Breast epithelium (tissue), 4 donors: ENCODE data around the gene CBL. TPM values are rescaled to one million over a fixed set of nuclear protein-coding genes. Genes with fewer than 3 reads are reported as not detected.

ENCODE experiments used
- DNase-seq, 2 donors: peaks; one replicate each; pipeline ENCODE4 v3.0.0-alpha.2; 2019; ENCODE audit warnings: low spot score in 2 of 2
- H3K27ac ChIP-seq, 2 donors: fragments of 200-600 bp; sonication (generic) in 1 of 2; one replicate each; pipeline ENCODE4 v1.5.1; 2016 to 2019; ENCODE audit warnings: mild to moderate bottlenecking in 1 of 2
- H3K27me3 ChIP-seq, 2 donors: fragments of 200-600 bp; sonication (generic) in 1 of 2; one replicate each; pipeline versions ENCODE4 v1.5.1 to v1.6.0; 2017 to 2019; ENCODE audit warnings: control low read depth in 1 of 2, mild to moderate bottlenecking in 1 of 2
- H3K36me3 ChIP-seq: fragments of 200-600 bp; one replicate; pipeline ENCODE4 v1.5.1; 2019
- H3K4me1 ChIP-seq, 2 donors: fragments of 200-600 bp; sonication (generic); one replicate each; pipeline ENCODE4 v1.5.1; 2016 to 2019; ENCODE audit warnings: control low read depth in 1 of 2
- H3K4me3 ChIP-seq, 3 donors: fragments of 200-600 bp; sonication (generic); 1 replicate in 2 of 3; 2 replicates in 1 of 3; pipeline ENCODE4 v1.5.1; 2016 to 2019; ENCODE audit warnings: mild to moderate bottlenecking in 3 of 3, moderate library complexity in 2 of 3
- H3K9me3 ChIP-seq, 2 donors: fragments of 200-600 bp; sonication (generic) in 1 of 2; one replicate each; pipeline ENCODE4 v1.5.1; 2016 to 2019; ENCODE audit warnings: control low read depth in 1 of 2
- POLR2A ChIP-seq: fragments of 450-650 bp; IDR thresholded peaks from one replicate; pipeline ENCODE4 v1.6.1; 2016; ENCODE audit warnings: antibody characterized with exemption, mild to moderate bottlenecking, moderate library complexity
- POLR2AphosphoS5 ChIP-seq, 3 donors: sonication (generic); formaldehyde crosslinking; IDR thresholded peaks; one replicate each; pipeline ENCODE4 v1.6.1; 2017; ENCODE audit warnings: antibody characterized with exemption in 3 of 3
- intact Hi-C: fragments of 100-400 bp; cut with DNase I; formaldehyde crosslinking; loops from one replicate; pipeline ENCODE4 v1.15.1; 2023; ENCODE audit warnings: low total_unique reads
- total RNA-seq, 3 donors: library from RNA; depleted of rRNA; stranded (reverse); fragments of >200 nt; gene quantifications; one replicate each; pipeline ENCODE4 v1.1.0, GENCODE V29; 2016
- TF ChIP-seq, protein P1 (sequence below), 3 donors: fragments of 450-650 bp; IDR thresholded peaks; one replicate each; pipeline ENCODE4 v1.5.1; 2016 to 2017; ENCODE audit warnings: antibody characterized with exemption in 3 of 3, mild to moderate bottlenecking in 3 of 3, moderate library complexity in 3 of 3

Gene CBL
- total RNA-seq, 3 donors from 2014 or later = 13.1 to 17.0 (median 14.3) TPM

DNA sequence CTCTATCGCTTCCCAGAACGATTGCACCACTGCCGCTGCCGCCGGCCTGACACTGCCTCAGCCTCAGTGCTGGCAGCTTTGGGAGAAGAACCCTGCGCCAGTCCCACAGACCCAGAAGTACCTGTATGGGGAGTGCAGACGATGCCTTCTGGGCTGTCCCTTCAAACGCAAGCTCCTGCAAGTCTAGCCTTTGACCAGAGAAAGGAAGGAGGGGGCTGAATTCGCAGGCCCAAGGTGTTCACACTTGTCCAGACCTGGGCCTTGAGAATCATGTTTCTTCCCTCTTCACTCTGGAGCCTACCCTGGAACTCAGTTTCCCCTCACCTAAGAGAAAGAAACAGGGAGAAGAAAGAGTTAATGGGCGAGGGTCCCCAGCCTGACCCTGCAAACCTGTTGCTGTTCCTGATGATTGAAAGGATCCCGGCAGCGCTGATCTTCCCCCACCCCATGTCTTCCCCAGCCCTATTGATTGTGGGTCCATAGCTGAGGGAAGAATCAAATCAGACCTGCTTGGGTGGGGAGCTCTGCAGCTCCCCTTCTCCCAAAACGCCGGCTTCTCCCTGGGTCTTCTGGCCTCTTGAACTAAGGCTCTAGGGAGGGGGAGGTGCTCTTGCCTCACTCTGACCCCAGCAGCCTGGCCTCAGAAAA, 111.6 kb downstream of the CBL start:
- Histone ChIP-seq H3K27ac (peak overlapping the region; percentile 90 to 96), H3K36me3 (no peaks in the 10 kb centered on the region), H3K27me3 (peaks cover 0 to 3% of the 10 kb centered on the region in 2 donors), H3K4me3 (peak overlapping the region; percentile 50 to 81 (median 61)), H3K4me1 (peaks cover 5 to 15% of the 10 kb centered on the region in 2 donors), H3K9me3 (no peaks in the 10 kb centered on the region)
- TF ChIP-seq, protein P1, sequence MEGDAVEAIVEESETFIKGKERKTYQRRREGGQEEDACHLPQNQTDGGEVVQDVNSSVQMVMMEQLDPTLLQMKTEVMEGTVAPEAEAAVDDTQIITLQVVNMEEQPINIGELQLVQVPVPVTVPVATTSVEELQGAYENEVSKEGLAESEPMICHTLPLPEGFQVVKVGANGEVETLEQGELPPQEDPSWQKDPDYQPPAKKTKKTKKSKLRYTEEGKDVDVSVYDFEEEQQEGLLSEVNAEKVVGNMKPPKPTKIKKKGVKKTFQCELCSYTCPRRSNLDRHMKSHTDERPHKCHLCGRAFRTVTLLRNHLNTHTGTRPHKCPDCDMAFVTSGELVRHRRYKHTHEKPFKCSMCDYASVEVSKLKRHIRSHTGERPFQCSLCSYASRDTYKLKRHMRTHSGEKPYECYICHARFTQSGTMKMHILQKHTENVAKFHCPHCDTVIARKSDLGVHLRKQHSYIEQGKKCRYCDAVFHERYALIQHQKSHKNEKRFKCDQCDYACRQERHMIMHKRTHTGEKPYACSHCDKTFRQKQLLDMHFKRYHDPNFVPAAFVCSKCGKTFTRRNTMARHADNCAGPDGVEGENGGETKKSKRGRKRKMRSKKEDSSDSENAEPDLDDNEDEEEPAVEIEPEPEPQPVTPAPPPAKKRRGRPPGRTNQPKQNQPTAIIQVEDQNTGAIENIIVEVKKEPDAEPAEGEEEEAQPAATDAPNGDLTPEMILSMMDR (IDR thresholded peaks at IDR 0.05) = no peak
- TF ChIP-seq POLR2AphosphoS5 (IDR thresholded peaks at IDR 0.05) = peak in 2 of 3 donors; percentile 14 to 29
- no peak for TF ChIP-seq POLR2A
- intact Hi-C loops = loop anchor here (1.0 kb wide), 1 partner anchor 21 kb away; no protein-coding TSS in a partner anchor
- DNase-seq = peak in 1 of 2 donors; percentile 66

GRCh38 chr11:119318240-119319135, 112.3 kb downstream of the CBL start:
- TF ChIP-seq POLR2AphosphoS5 (IDR thresholded peaks at IDR 0.05) = peak; percentile 33 to 56 (median 53)
- TF ChIP-seq POLR2A = no peak
- Histone ChIP-seq H3K27ac (peak overlapping the region; percentile 90 to 96), H3K4me3 (peak overlapping the region in 2 of 3 donors; percentile 7 to 81), H3K9me3 (no peaks in the 10 kb centered on the region), H3K4me1 (peaks cover 5 to 15% of the 10 kb centered on the region in 2 donors), H3K27me3 (peaks cover 0 to 3% of the 10 kb centered on the region in 2 donors), H3K36me3 (no peaks in the 10 kb centered on the region)
- DNase-seq = peak in 1 of 2 donors; percentile 79
- intact Hi-C loops = loop anchor here (1.0 kb wide), 1 partner anchor 20 kb away; no protein-coding TSS in a partner anchor

DNA sequence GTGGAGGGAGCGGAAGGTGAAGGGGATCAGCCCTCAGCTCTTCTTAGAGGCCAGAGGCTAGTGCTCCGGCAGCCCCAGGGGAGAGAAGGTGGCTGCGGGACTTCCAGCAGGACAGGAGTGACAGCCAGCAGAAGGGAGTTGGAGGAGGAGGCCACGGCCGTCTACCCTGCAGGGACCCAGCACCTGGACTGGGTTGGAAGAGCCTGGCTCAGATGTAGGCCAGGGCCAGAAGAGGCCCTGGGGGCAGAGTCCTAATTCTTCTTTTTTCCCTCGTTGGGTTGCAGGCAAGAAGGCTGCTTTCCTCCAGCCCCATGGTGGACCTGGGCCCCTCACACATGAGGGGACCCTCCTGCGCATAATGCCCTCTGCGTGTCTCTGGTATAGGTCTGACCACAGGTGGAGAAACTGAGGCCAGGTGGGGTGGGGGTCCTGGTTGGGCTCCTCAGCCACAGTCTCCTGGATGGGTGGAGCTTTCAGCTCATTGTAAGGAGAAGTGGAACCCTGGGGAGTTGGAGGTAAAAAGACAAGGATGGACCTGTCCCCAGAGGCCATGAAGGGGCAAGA, 113.1 kb downstream of the CBL start:
- peaks cover 5 to 15% of the 10 kb centered on the region in 2 donors for H3K4me1 ChIP-seq
- intact Hi-C loops = no loop called here
- H3K27me3 ChIP-seq = peaks cover 0 to 3% of the 10 kb centered on the region in 2 donors
- no peak for TF ChIP-seq POLR2AphosphoS5 (IDR thresholded peaks at IDR 0.05)
- TF ChIP-seq POLR2A = no peak
- TF ChIP-seq, protein P1 (IDR thresholded peaks at IDR 0.05) = no peak
- H3K36me3 ChIP-seq = no peaks in the 10 kb centered on the region
- peak overlapping the region; percentile 90 to 96 for H3K27ac ChIP-seq
- peak overlapping the region in 2 of 3 donors; percentile 7 to 81 for H3K4me3 ChIP-seq
- DNase-seq = no peak
- no peaks in the 10 kb centered on the region for H3K9me3 ChIP-seq

DNA sequence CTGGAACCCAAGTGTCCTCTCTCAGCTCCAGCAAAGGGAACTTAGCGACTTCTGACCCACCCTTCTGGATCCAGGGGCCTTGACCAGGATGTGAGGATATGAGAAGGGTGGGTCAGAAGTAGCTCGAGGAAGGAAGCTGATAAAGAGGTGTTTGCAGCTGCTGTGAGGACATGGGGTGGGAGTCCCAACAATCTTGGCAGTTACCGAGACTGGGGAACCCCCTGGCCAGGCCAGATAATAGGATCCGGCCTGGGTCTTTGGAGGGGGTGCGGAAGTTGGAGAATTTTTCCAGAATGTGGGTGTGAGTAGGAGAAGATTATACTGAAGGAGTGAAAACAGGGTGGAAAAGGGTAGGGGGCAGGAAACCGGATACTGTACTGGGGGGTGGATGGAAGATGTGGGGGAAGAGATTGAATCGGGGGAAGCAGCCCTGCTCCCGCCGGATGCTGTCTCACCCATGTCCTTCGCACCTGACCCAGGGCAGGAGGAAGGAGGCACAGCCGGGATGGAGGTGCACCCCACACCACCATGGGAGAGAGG, 113.6 kb downstream of the CBL start:
- Histone ChIP-seq H3K36me3 (no peaks in the 10 kb centered on the region), H3K27ac (peak overlapping the region; percentile 90 to 96), H3K27me3 (peaks cover 0 to 3% of the 10 kb centered on the region in 2 donors), H3K9me3 (no peaks in the 10 kb centered on the region), H3K4me1 (peaks cover 5 to 15% of the 10 kb centered on the region in 2 donors), H3K4me3 (peak overlapping the region in 1 of 3 donors; percentile 81)
- TF ChIP-seq POLR2AphosphoS5 (IDR thresholded peaks at IDR 0.05) (no peak), POLR2A (no peak)
- TF ChIP-seq, protein P1 (IDR thresholded peaks at IDR 0.05) = no peak
- intact Hi-C loops = no loop called here
- DNase-seq = no peak

DNA sequence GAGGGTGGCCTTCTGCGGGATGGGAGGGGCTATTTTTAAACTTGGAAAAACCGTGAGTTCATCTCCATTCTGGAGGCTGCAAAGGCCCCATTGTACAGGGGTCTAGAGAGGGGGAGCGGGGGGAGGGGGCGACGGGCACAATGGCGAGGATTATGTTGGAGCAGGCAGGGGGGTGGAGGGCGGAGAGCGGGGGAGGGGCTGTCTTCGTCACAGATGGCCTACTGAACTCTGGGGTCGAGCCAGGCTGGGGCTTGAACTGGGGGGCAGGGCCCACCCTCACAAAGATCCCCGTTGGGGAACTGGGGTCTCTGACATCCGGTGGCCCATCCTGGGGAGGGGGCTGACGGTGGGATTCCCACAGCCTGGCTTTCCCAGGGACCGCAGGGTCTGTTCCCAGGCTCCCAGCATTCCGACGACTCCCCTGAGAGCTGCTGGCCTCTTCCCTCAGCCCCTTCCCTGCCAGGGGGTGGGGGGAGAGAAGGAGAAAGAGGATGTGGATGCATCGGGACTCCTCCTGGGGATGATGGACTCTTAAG, 114.2 kb downstream of the CBL start:
- Histone ChIP-seq H3K36me3 (no peaks in the 10 kb centered on the region), H3K27ac (peak overlapping the region; percentile 90 to 96), H3K4me1 (peaks cover 5 to 15% of the 10 kb centered on the region in 2 donors), H3K4me3 (peak overlapping the region; percentile 42 to 72 (median 53)), H3K9me3 (no peaks in the 10 kb centered on the region), H3K27me3 (peaks cover 0 to 3% of the 10 kb centered on the region in 2 donors)
- intact Hi-C loops = no loop called here
- DNase-seq = no peak
- TF ChIP-seq POLR2AphosphoS5 (IDR thresholded peaks at IDR 0.05) (no peak), POLR2A (no peak)
- TF ChIP-seq, protein P1 (IDR thresholded peaks at IDR 0.05) = no peak
